ENCODE measurements around the gene ZNF780A. TPM values are rescaled to one million over a fixed set of nuclear protein-coding genes. Genes with fewer than 3 reads are reported as not detected.

ZNF780A gene
- total RNA-seq, 1 donor from 2014 or later, result 0.32 TPM

DNA sequence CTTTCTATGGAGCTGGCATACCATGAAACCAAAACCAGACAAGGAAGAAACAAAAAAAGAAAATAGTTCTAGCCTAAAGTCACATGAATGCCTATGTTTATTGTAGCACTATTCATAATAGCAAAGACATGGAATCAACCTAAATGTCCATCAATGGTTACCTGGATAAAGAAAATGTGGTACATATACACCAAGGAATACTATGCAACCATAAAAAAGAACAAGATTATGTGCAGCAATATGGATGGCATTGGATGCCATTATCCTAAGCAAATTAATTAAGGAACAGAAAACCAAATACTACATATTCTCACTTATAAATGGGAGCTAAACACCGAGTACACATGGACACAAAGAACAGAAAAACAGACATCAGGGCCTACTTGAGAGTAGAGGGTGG, 10.5 kb downstream of the ZNF780A start:
- H3K27me3 ChIP-seq, result no peaks in the 10 kb centered on the region
- intact Hi-C loops (cut with DNase I), result no loop called here
- peaks cover 71 to 95% of the 10 kb centered on the region in 2 donors for H3K36me3 ChIP-seq
- TF ChIP-seq, protein P1, sequence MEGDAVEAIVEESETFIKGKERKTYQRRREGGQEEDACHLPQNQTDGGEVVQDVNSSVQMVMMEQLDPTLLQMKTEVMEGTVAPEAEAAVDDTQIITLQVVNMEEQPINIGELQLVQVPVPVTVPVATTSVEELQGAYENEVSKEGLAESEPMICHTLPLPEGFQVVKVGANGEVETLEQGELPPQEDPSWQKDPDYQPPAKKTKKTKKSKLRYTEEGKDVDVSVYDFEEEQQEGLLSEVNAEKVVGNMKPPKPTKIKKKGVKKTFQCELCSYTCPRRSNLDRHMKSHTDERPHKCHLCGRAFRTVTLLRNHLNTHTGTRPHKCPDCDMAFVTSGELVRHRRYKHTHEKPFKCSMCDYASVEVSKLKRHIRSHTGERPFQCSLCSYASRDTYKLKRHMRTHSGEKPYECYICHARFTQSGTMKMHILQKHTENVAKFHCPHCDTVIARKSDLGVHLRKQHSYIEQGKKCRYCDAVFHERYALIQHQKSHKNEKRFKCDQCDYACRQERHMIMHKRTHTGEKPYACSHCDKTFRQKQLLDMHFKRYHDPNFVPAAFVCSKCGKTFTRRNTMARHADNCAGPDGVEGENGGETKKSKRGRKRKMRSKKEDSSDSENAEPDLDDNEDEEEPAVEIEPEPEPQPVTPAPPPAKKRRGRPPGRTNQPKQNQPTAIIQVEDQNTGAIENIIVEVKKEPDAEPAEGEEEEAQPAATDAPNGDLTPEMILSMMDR (IDR thresholded peaks at IDR 0.05), result no peak
- H3K4me3 ChIP-seq, result no peak overlapping the region
- DNase-seq (ENCODE audit: low spot score in 2 of 2), result no peak
- H3K27ac ChIP-seq, result no peak overlapping the region
- no peaks in the 10 kb centered on the region for H3K4me1 ChIP-seq
- peaks cover 19 to 52% of the 10 kb centered on the region in 2 donors for H3K9me3 ChIP-seq

DNA sequence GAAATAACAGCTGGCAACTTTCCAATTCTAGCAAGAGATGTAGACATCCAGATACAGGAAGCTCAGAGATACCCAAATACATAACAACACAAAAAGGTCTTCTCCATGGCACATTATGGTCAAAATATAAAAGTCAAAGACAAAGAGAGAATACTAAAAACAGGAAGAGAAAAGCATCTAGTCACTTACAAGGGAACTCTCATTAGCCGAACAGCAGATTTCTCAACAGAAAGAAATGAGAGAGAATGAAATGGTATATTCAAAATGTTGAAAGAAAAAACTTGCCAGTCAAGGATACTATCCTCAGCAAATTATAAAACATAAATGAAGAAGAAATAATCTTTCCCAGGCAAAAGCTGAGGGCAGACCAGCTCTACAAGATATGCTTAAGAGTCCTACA, 12.4 kb downstream of the ZNF780A start:
- H3K27ac ChIP-seq, result no peak overlapping the region
- H3K9me3 ChIP-seq, result peaks cover 27 to 71% of the 10 kb centered on the region in 2 donors
- DNase-seq (ENCODE audit: low spot score in 2 of 2), result no peak
- no peak overlapping the region for H3K4me3 ChIP-seq
- H3K4me1 ChIP-seq, result no peaks in the 10 kb centered on the region
- TF ChIP-seq, protein P1 (IDR thresholded peaks at IDR 0.05), result no peak
- H3K27me3 ChIP-seq, result no peaks in the 10 kb centered on the region
- intact Hi-C loops (cut with DNase I), result no loop called here
- H3K36me3 ChIP-seq, result peaks cover 78 to 99% of the 10 kb centered on the region in 2 donors

DNA sequence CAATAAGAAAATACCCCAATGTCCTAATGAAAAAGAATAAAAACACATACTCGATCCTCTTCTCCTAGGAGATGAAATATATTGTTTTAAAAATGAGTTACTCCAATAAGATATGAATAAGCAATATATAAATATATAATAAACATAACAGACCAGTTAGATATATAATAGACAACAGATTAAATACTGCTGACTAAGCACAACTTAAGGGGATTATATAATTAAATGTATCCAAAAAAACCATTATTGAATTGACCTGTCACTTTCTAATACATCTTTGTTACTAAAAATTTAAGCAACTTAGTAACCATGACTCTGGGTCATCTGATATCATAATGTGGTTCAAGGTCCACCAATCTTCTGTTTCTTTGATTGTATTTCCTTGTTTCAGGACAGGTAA, 20.7 kb downstream of the ZNF780A start:
- Histone ChIP-seq H3K27me3 (no peaks in the 10 kb centered on the region), H3K36me3 (peaks cover 13 to 27% of the 10 kb centered on the region in 2 donors), H3K4me1 (no peaks in the 10 kb centered on the region), H3K27ac (no peak overlapping the region), H3K4me3 (no peak overlapping the region), H3K9me3 (peaks cover 12 to 83% of the 10 kb centered on the region in 2 donors)
- intact Hi-C loops (cut with DNase I), result no loop called here
- TF ChIP-seq, protein P1 (IDR thresholded peaks at IDR 0.05), result no peak
- no peak for DNase-seq (ENCODE audit: low spot score in 2 of 2)

DNA sequence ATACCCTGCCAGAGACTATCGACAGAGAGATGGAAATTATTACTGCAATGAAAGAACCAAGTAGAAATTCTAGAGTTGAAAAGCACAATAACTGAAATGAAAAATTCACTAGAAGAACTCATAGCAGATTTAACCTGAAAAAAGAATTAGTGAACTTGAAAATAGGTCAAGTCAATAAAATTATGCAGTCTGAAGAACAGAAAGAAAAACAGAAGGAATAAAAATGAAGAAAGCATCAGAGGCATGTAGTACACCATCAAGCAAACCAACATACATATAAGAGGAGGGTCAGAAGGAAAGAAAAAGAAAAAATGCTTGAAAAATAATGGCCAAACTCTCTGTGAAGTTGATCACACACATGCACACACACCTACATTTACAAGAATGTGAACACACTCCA, 31.1 kb downstream of the ZNF780A start:
- peaks cover 0 to 2% of the 10 kb centered on the region in 2 donors for H3K4me1 ChIP-seq
- H3K27me3 ChIP-seq, result no peaks in the 10 kb centered on the region
- intact Hi-C loops (cut with DNase I), result no loop called here
- no peak overlapping the region for H3K27ac ChIP-seq
- no peak for DNase-seq (ENCODE audit: low spot score in 2 of 2)
- H3K36me3 ChIP-seq, result no peaks in the 10 kb centered on the region
- H3K4me3 ChIP-seq, result no peak overlapping the region
- TF ChIP-seq, protein P1 (IDR thresholded peaks at IDR 0.05), result no peak
- H3K9me3 ChIP-seq, result peaks cover 0 to 47% of the 10 kb centered on the region in 2 donors

DNA sequence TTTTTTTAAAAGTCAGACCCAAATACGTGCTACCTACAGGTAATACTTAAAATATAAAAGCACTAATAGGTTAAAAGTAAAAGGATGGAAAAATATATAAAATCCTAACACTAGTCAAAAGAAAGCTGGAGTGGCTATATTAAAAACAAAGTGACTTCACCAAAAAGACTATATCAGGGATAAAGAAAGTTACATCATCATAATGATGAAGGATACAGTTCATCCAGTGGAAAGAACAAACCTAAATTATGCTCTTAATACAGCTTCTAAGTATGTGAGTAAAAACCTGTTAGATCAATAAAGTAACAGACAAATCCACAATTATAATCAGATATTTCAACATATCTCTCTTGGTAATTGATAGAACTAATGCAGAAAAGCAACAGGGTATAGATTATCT, 33.6 kb downstream of the ZNF780A start:
- Histone ChIP-seq H3K27me3 (no peaks in the 10 kb centered on the region), H3K27ac (no peak overlapping the region), H3K36me3 (peaks cover 0 to 1% of the 10 kb centered on the region in 2 donors), H3K4me1 (peaks cover 0 to 2% of the 10 kb centered on the region in 2 donors), H3K9me3 (peaks cover 0 to 29% of the 10 kb centered on the region in 2 donors), H3K4me3 (no peak overlapping the region)
- DNase-seq (ENCODE audit: low spot score in 2 of 2), result no peak
- intact Hi-C loops (cut with DNase I), result no loop called here
- TF ChIP-seq, protein P1 (IDR thresholded peaks at IDR 0.05), result no peak

DNA sequence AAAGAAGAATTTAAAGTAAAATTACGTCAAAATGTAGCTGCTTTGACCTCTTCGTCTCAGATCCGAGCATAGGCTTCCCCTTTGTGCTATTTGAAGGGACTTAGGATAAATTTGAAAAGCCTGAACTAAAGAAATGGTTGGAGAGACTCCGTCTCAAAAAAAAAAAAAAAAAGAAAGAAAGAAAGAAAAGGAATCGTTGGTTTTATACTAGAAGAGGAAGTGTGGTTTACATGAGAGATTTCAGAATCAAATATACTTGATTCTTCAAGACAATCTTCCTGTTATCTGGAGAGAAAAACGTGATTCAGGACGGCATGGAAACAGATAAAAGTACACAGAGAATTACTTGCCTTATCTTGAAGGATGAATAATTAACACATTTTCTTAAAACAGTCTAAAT, 34.2 kb downstream of the ZNF780A start:
- Histone ChIP-seq H3K36me3 (peaks cover 0 to 3% of the 10 kb centered on the region in 2 donors), H3K27ac (peak overlapping the region; percentile 29 to 61), H3K27me3 (no peaks in the 10 kb centered on the region), H3K4me1 (peaks cover 0 to 2% of the 10 kb centered on the region in 2 donors), H3K4me3 (peak overlapping the region; percentile 69 to 73), H3K9me3 (peaks cover 0 to 36% of the 10 kb centered on the region in 2 donors)
- intact Hi-C loops (cut with DNase I), result no loop called here
- DNase-seq (ENCODE audit: low spot score in 2 of 2), result no peak
- TF ChIP-seq, protein P1 (IDR thresholded peaks at IDR 0.05), result no peak

Data from ascending aorta (tissue), 2 donors.